ENCODE data around the gene CHP1. TPM values are rescaled to one million over a fixed set of nuclear protein-coding genes. Genes with fewer than 3 reads are reported as not detected.

The CHP1 gene
- polyA plus RNA-seq, 1 of the 3 experiments (the other 2 are of a cell fraction): 30.5 TPM

DNA sequence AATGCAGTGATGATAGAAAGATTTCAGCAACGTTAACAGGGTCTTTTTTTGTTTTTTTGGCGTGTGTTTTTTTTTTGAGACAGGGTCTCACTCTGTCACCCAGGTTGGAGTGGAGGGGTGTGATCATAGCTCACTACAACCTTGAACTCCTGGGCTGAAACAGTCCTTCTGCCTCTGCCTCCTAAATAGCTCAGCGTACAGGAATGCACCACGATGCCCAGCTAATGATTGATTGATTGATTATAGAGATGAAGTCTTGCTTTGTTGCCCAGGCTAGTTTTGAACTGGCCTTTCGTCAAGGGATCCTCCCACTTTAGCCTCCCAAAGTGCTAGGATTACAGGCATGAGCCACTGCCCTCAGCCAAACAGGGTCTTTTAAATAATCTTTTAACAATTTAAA, 7.0 kb downstream of the CHP1 start:
- no peak overlapping the region for H3K27ac ChIP-seq (ENCODE audit: low read depth in 2 of 2, low read length in 1 of 2)
- no peak overlapping the region for H3K9ac ChIP-seq
- ChIA-PET POLR2A (no interaction called here), CTCF (interaction anchor here (1.4 to 1.6 kb wide), 2 partner anchors 8 to 296 kb away, joined by 3 to 4 read pairs; partner anchors contain the start of gene EXD1)
- H3K36me3 ChIP-seq (replicated peaks in 1 of 2; ENCODE audit: control insufficient read depth in 1 of 2, insufficient read depth in 2 of 2, low read length in 1 of 2): no peaks in the 10 kb centered on the region
- no peak overlapping the region for H3K4me3 ChIP-seq (ENCODE audit: low read depth in 2 of 2, low read length in 1 of 2)
- H3F3A ChIP-seq (replicated peaks; ENCODE audit: insufficient read depth): no peaks in the 10 kb centered on the region
- TF ChIP-seq YY1 (IDR thresholded peaks at IDR 0.05; ENCODE audit: low read depth) (no peak), EP300 (IDR thresholded peaks at IDR 0.05; ENCODE audit: borderline replicate concordance in 1 of 2, low read depth in 1 of 2, low read length in 1 of 2) (no peak), SIN3A (IDR thresholded peaks at IDR 0.05; ENCODE audit: borderline replicate concordance, low read depth, low read length) (no peak)
- DNase-seq: no peak
- peaks cover 7% of the 10 kb centered on the region; the same call in 1 of the 2 replicates for H4K20me1 ChIP-seq (ENCODE audit: insufficient read depth)
- H3K4me1 ChIP-seq (ENCODE audit: control insufficient read depth in 1 of 2, insufficient read depth in 2 of 2, low read depth in 1 of 2, low read length in 1 of 2): peaks cover under 1 to 8% of the 10 kb centered on the region in 2 experiments; a peak in 3 of 4 replicates
- no peak overlapping the region for H2AFZ ChIP-seq (ENCODE audit: low read depth)
- no peaks in the 10 kb centered on the region for H3K27me3 ChIP-seq (ENCODE audit: insufficient read depth)
- H3K79me2 ChIP-seq (ENCODE audit: insufficient read depth): peaks cover 54% of the 10 kb centered on the region
- no peak overlapping the region for H3K4me2 ChIP-seq
- H3K9me3 ChIP-seq: no peaks in the 10 kb centered on the region
- 79% methylated on average over 5 of the region's 5 CpGs for WGBS (ENCODE audit: low lambda C conversion rate)
- H3K9me2 ChIP-seq: no peaks in the 10 kb centered on the region

GRCh38 chr15:41241221-41241964, 10.3 kb downstream of the CHP1 start:
- no peak overlapping the region for H2AFZ ChIP-seq (ENCODE audit: low read depth)
- H3K27me3 ChIP-seq (ENCODE audit: insufficient read depth): no peaks in the 10 kb centered on the region
- H3K4me1 ChIP-seq (ENCODE audit: control insufficient read depth in 1 of 2, insufficient read depth in 2 of 2, low read depth in 1 of 2, low read length in 1 of 2): peaks cover 0 to 8% of the 10 kb centered on the region in 2 experiments; a peak in 2 of 4 replicates
- DNase-seq: peak; percentile 78
- CTCF ChIA-PET: interaction anchor here (0.8 to 6.3 kb wide), 2 partner anchors 10 to 34 kb away, joined by 3 to 35 read pairs; partner anchors contain the start of genes CHP1 and EXD1
- H4K20me1 ChIP-seq (ENCODE audit: insufficient read depth): no peaks in the 10 kb centered on the region
- H3K9me2 ChIP-seq: no peaks in the 10 kb centered on the region
- no peak overlapping the region for H3K9ac ChIP-seq
- no peaks in the 10 kb centered on the region for H3F3A ChIP-seq (replicated peaks; ENCODE audit: insufficient read depth)
- 59% methylated on average over 6 of the region's 6 CpGs for WGBS (ENCODE audit: low lambda C conversion rate)
- no peak overlapping the region for H3K4me2 ChIP-seq
- H3K36me3 ChIP-seq (replicated peaks in 1 of 2; ENCODE audit: control insufficient read depth in 1 of 2, insufficient read depth in 2 of 2, low read length in 1 of 2): peaks cover 3 to 26% of the 10 kb centered on the region in 2 experiments
- H3K79me2 ChIP-seq (ENCODE audit: insufficient read depth): peaks cover 24% of the 10 kb centered on the region
- peak overlapping the region in 1 of 2 experiments; percentile 65; a peak in 2 of 4 replicates for H3K27ac ChIP-seq (ENCODE audit: low read depth in 2 of 2, low read length in 1 of 2)
- POLR2A ChIA-PET: interaction anchor here (0.6 to 0.9 kb wide), 2 partner anchors 26 to 91 kb away, joined by 3 read pairs; partner anchors contain the start of gene NUSAP1
- H3K9me3 ChIP-seq: no peaks in the 10 kb centered on the region
- H3K4me3 ChIP-seq (ENCODE audit: low read depth in 2 of 2, low read length in 1 of 2): no peak overlapping the region
- no peak for TF ChIP-seq USF2 (IDR thresholded peaks at IDR 0.05; ENCODE audit: borderline replicate concordance, low read depth, low read length)
- TF ChIP-seq RFX5 (IDR thresholded peaks at IDR 0.05; ENCODE audit: low read length): no peak
- TF ChIP-seq EZH2phosphoT487 (IDR thresholded peaks at IDR 0.05; ENCODE audit: borderline replicate concordance, low read depth): no peak
- no peak for TF ChIP-seq FOSL2 (IDR thresholded peaks at IDR 0.05; ENCODE audit: borderline replicate concordance, low read depth)
- TF ChIP-seq SIN3A (IDR thresholded peaks at IDR 0.05; ENCODE audit: borderline replicate concordance, low read depth, low read length): no peak
- no peak for TF ChIP-seq POLR2AphosphoS5 (IDR thresholded peaks at IDR 0.05; ENCODE audit: low read depth, low read length)
- TF ChIP-seq NFIC (IDR thresholded peaks at IDR 0.05; ENCODE audit: borderline replicate concordance): peak; percentile 82
- TF ChIP-seq SMC3 (IDR thresholded peaks at IDR 0.05; ENCODE audit: low read depth, low read length): no peak
- TF ChIP-seq, protein P1, sequence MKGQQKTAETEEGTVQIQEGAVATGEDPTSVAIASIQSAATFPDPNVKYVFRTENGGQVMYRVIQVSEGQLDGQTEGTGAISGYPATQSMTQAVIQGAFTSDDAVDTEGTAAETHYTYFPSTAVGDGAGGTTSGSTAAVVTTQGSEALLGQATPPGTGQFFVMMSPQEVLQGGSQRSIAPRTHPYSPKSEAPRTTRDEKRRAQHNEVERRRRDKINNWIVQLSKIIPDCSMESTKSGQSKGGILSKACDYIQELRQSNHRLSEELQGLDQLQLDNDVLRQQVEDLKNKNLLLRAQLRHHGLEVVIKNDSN (IDR thresholded peaks at IDR 0.05; ENCODE audit: borderline replicate concordance, low read depth): no peak
- peak; percentile 79 for TF ChIP-seq RCOR1 (IDR thresholded peaks at IDR 0.05; ENCODE audit: low read length)
- no peak for TF ChIP-seq TCF12 (IDR thresholded peaks at IDR 0.05)
- TF ChIP-seq MEF2A (IDR thresholded peaks at IDR 0.05; ENCODE audit: borderline replicate concordance, low read depth): no peak
- no peak for TF ChIP-seq TEAD4 (IDR thresholded peaks at IDR 0.05; ENCODE audit: borderline replicate concordance, insufficient read depth)
- peak; percentile 87; the same call in 1 of the 2 replicates for TF ChIP-seq MXI1 (IDR thresholded peaks at IDR 0.05; ENCODE audit: low read depth, low read length)
- no peak for TF ChIP-seq REST (IDR thresholded peaks at IDR 0.05; ENCODE audit: low read depth, low read length)
- TF ChIP-seq, protein P2, sequence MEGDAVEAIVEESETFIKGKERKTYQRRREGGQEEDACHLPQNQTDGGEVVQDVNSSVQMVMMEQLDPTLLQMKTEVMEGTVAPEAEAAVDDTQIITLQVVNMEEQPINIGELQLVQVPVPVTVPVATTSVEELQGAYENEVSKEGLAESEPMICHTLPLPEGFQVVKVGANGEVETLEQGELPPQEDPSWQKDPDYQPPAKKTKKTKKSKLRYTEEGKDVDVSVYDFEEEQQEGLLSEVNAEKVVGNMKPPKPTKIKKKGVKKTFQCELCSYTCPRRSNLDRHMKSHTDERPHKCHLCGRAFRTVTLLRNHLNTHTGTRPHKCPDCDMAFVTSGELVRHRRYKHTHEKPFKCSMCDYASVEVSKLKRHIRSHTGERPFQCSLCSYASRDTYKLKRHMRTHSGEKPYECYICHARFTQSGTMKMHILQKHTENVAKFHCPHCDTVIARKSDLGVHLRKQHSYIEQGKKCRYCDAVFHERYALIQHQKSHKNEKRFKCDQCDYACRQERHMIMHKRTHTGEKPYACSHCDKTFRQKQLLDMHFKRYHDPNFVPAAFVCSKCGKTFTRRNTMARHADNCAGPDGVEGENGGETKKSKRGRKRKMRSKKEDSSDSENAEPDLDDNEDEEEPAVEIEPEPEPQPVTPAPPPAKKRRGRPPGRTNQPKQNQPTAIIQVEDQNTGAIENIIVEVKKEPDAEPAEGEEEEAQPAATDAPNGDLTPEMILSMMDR (IDR thresholded peaks at IDR 0.05): no peak
- TF ChIP-seq EP300 (IDR thresholded peaks at IDR 0.05; ENCODE audit: borderline replicate concordance in 1 of 2, low read depth in 1 of 2, low read length in 1 of 2): peak in 1 of 2 experiments; percentile 79; a peak in 1 of 4 replicates

Data from SK-N-SH (cell line).